ENCODE measurements around the gene STX11.
"Not testable (repeated sequence)": the region's sequence is repeated elsewhere in the genome, so short reads cannot be mapped to it uniquely, and the experiment has no call there.

GRCh38 chr6:144132167-144132690, 18.1 kb upstream of the STX11 start:
- not testable (repeated sequence) for TF ChIP-seq CTCF (IDR thresholded peaks at IDR 0.05); POLR2A (IDR thresholded peaks at IDR 0.05); EP300 (IDR thresholded peaks at IDR 0.05; ENCODE audit: low read depth); POLR2AphosphoS5 (IDR thresholded peaks at IDR 0.05)
